Measurements from ENCODE around the gene NDE1. TPM values are rescaled to one million over a fixed set of nuclear protein-coding genes. Genes with fewer than 3 reads are reported as not detected.
"Not testable (repeated sequence)": the region's sequence is repeated elsewhere in the genome, so short reads cannot be mapped to it uniquely, and the experiment has no call there.

The NDE1 gene
- total RNA-seq, 2 donors from 2014 or later = 26.5 to 37.0 TPM

DNA sequence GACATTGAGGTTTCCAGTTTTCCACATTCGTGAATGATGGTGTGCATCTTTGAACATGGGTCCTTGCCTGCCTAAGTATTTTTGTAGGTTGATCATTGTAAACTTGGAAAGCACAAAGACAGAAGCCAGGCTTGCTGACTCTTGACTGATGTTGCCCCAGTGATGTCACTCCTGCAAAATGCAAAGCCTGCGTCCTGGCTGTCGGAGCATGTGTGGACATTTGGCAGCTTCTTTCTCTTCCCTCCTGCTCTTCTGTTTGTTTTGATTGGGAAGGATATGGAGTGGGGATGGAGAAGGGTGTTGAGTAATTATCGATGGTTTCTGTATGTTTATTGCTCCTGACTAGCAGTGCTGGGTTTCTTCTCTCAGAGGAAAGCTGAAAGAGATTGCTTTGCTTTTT is 3.2 kb downstream of the NDE1 start:
- H3K9me3 ChIP-seq = no peaks in the 10 kb centered on the region
- H3K4me1 ChIP-seq (ENCODE audit: control insufficient read depth in 1 of 2, low read depth in 2 of 2) = peaks cover 18 to 34% of the 10 kb centered on the region in 2 donors
- no peak for TF ChIP-seq CTCF (IDR thresholded peaks at IDR 0.05)
- H3K27me3 ChIP-seq (replicated peaks; ENCODE audit: insufficient read depth) = no peaks in the 10 kb centered on the region
- no peaks in the 10 kb centered on the region for H3K36me3 ChIP-seq
- H3K27ac ChIP-seq = no peak overlapping the region
- ATAC-seq (ENCODE audit: insufficient number of reproducible peaks, low FRiP score, low read depth) = no peak
- no peak for DNase-seq (ENCODE audit: low spot score)
- H3K4me3 ChIP-seq = no peak overlapping the region

- ATAC-seq (ENCODE audit: insufficient number of reproducible peaks, low FRiP score, low read depth) (no peak), DNase-seq (ENCODE audit: low spot score) (no peak)
- TF ChIP-seq CTCF (IDR thresholded peaks at IDR 0.05) = no peak
- Histone ChIP-seq H3K27me3 (replicated peaks; ENCODE audit: insufficient read depth) (no peaks in the 10 kb centered on the region), H3K4me1 (ENCODE audit: control insufficient read depth in 1 of 2, low read depth in 2 of 2) (peaks cover 15 to 34% of the 10 kb centered on the region in 2 donors), H3K27ac (no peak overlapping the region), H3K4me3 (no peak overlapping the region), H3K36me3 (no peaks in the 10 kb centered on the region), H3K9me3 (no peaks in the 10 kb centered on the region)
Observed at GRCh38 chr16:15654591-15654990, 4.5 kb downstream of the NDE1 start.

- DNase-seq (ENCODE audit: low spot score); H3K36me3 ChIP-seq; H3K4me3 ChIP-seq; H3K27ac ChIP-seq; ATAC-seq (ENCODE audit: insufficient number of reproducible peaks, low FRiP score, low read depth); H3K9me3 ChIP-seq; H3K27me3 ChIP-seq (replicated peaks; ENCODE audit: insufficient read depth): not testable (repeated sequence)
- peaks cover 15 to 34% of the 10 kb centered on the region in 2 donors for H3K4me1 ChIP-seq (ENCODE audit: control insufficient read depth in 1 of 2, low read depth in 2 of 2)
Observed at GRCh38 chr16:15655561-15655960, 5.5 kb downstream of the NDE1 start.

- H3K27ac ChIP-seq = no peak overlapping the region
- no peaks in the 10 kb centered on the region for H3K36me3 ChIP-seq
- no peak for TF ChIP-seq CTCF (IDR thresholded peaks at IDR 0.05)
- H3K27me3 ChIP-seq (replicated peaks; ENCODE audit: insufficient read depth) = no peaks in the 10 kb centered on the region
- DNase-seq (ENCODE audit: low spot score) = no peak
- H3K4me1 ChIP-seq (ENCODE audit: control insufficient read depth in 1 of 2, low read depth in 2 of 2) = peaks cover 8 to 15% of the 10 kb centered on the region in 2 donors
- ATAC-seq (ENCODE audit: insufficient number of reproducible peaks, low FRiP score, low read depth) = no peak
- no peak overlapping the region for H3K4me3 ChIP-seq
- no peaks in the 10 kb centered on the region for H3K9me3 ChIP-seq
Observed at GRCh38 chr16:15658149-15658548, 8.1 kb downstream of the NDE1 start.

DNA sequence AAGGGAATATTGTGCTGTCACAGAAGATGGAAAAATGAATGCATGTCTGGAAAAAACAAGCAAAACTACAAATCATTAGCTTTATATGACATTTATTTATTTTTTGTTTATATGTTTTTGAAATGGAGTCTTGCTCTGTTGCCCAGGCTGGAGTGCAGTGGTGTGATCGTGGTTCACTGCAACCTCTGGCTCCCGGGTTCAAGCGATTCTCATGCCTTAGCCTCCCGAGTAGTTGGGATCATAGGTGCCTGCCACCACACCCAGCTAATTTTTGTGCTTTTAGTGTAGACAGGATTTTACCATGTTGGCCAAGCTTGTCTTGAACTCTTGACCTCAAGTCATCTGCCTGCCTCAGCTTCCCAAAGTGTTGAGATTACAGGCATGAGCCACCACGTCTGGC is 8.5 kb downstream of the NDE1 start:
- H3K36me3 ChIP-seq = no peaks in the 10 kb centered on the region
- no peak for ATAC-seq (ENCODE audit: insufficient number of reproducible peaks, low FRiP score, low read depth)
- no peak overlapping the region for H3K4me3 ChIP-seq
- H3K9me3 ChIP-seq = no peaks in the 10 kb centered on the region
- TF ChIP-seq CTCF (IDR thresholded peaks at IDR 0.05) = no peak
- peaks cover 4 to 10% of the 10 kb centered on the region in 2 donors for H3K4me1 ChIP-seq (ENCODE audit: control insufficient read depth in 1 of 2, low read depth in 2 of 2)
- no peak overlapping the region for H3K27ac ChIP-seq
- no peaks in the 10 kb centered on the region for H3K27me3 ChIP-seq (replicated peaks; ENCODE audit: insufficient read depth)
- no peak for DNase-seq (ENCODE audit: low spot score)

- ATAC-seq (ENCODE audit: insufficient number of reproducible peaks, low FRiP score, low read depth) (no peak), DNase-seq (ENCODE audit: low spot score) (no peak)
- H3K4me3 ChIP-seq = no peak overlapping the region
- no peaks in the 10 kb centered on the region for H3K9me3 ChIP-seq
- no peaks in the 10 kb centered on the region for H3K4me1 ChIP-seq (ENCODE audit: control insufficient read depth in 1 of 2, low read depth in 2 of 2)
- H3K36me3 ChIP-seq = no peaks in the 10 kb centered on the region
- H3K27me3 ChIP-seq (replicated peaks; ENCODE audit: insufficient read depth) = no peaks in the 10 kb centered on the region
- no peak overlapping the region for H3K27ac ChIP-seq
- no peak for TF ChIP-seq CTCF (IDR thresholded peaks at IDR 0.05)
Observed at GRCh38 chr16:15660203-15660601, 10.2 kb downstream of the NDE1 start.
